Stimulated activated CD4-positive, alpha-beta T cell treated with anti-CD3 and anti-CD28 coated beads, Interleukin-2, amount 100 ng/mL, for 4 hours (primary cell): Measurements from ENCODE around the gene CD79B.

Experiments used
- DNase-seq: peaks from one replicate; pipeline ENCODE4 v3.0.0-alpha.2; 2020; ENCODE audit warnings: low read depth

The CD79B gene

GRCh38 chr17:63931981-63932561, at the start of gene CD79B:
CD79B (minus strand) TSS chr17:63932331; CDS start chr17:63932261, 70 bp downstream.
- no peak for DNase-seq

- no peak for DNase-seq
Observed at GRCh38 chr17:63978272-63979200, 46.4 kb upstream of the CD79B start.

DNA sequence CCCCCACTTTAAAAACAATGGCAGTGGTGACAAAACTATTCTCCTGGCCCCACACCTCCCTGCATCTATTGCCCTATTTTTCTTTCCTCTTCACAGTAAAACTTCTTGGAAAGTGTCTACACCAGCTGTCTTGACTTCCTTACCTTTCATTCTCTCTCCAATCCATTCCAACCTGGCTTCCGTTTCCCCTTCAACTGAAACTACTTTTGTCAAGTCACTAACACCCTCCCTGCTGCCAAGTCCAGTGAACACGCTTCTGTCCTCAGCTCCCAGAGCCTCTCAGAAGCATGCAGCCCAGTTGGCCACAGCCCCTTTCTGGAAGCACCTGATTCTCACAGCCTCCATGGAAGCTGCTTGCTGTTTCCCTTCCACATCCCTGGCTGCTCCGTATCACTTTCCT, 44.6 kb upstream of the CD79B start:
- DNase-seq = no peak

GRCh38 chr17:63975541-63976092, 43.5 kb upstream of the CD79B start:
- no peak for DNase-seq

- DNase-seq = no peak
Observed at GRCh38 chr17:63974594-63975192, 42.6 kb upstream of the CD79B start.

- DNase-seq = no peak
Observed at GRCh38 chr17:63973930-63974593, 41.9 kb upstream of the CD79B start.

DNA sequence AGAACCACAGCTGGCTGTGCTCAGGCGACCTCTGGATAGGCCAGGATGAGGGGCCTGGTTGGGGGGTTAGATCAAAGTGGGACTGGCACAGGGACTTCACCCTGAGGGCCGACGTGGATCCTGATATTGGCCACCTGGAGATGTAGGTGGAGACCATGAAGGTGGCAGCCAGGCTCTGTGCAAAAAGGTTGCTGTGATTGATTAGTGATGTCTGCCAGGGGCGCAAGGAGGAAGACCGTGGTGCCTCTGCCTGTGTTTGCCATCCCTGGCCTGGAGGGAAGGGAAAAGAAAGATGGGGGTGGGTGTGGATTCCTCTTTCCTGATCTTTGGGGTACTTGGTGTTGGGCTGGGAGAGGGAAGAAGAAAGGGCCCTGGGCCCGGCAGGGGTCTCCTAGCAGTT, 41.1 kb upstream of the CD79B start:
- no peak for DNase-seq

DNA sequence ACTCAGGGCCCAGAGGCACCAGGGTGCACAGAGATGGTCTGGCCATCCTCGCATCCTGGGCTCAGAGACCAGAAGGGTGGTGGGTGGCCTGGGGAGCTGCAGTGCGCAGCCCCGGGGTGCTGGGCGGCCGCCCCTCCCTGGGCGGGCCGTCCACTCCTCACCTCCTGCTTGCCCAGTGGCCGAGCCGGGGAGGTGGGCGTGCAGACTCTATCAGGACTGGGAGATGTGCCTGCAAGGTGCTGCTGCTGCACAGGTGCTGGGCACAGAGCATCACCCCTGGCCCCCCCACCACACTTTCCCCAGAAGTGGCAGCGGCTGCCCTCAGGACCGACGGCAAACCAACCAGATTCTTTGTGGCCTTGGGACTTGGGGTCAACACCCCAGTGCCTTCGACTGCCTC, 40.7 kb upstream of the CD79B start, which contains the start of gene SCN4A:
TSS of gene SCN4A (minus strand) at position 123 of the 400 bp plus-strand sequence. CDS start at position 46, 77 bp downstream.
- no peak for DNase-seq

- no peak for DNase-seq
Observed at GRCh38 chr17:63969278-63969677, 37.1 kb upstream of the CD79B start.

GRCh38 chr17:63967953-63968352, 35.8 kb upstream of the CD79B start:
- no peak for DNase-seq

DNA sequence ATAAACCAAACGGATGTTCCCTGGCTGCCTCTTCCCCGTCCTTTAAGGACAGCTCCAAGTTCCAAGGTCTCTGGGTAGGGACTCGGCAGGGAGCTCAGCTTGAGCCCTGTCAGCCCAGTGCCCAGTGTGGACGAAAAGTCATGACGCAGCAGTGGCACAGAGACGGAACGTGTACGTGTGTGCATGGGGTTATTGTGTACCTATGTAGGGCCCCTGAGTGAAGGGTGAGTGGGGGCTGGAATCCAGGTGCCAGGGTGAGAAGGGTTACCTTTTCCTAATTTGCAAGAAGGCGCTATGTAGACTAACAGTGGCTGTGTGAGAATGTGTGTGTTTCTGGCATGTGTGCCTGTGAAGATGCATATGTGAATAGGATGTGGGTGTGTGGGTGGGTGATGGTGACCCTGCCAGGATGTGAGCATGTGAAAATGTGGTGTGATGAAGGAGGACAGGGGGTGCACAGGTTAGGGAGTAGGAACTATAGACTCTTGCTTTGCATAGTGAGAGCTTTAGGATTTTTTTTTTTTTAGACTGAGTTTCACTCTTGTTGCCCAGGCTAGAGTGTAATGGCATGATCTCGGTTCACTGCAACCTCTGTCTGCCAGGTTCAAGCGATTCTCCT, 34.6 kb upstream of the CD79B start:
- no peak for DNase-seq

DNA sequence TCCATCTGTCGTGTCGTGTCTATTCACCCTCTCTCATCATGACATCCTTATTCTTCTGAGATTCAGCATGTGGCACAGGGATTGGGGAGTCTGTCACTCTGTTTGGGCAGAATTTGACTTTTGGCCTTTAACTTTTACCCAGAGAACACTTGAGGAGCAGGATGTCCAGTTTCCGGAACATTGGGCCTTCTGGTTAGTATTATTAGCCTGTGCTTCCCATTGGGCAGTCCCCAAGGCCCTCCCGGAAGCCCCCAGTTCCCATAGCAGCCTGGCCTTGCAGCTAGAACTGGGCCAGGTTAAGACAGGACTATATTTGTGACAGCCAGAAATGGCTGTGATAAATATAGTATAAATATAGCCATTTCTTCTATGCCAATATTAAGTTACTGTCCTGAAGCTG, 31.0 kb upstream of the CD79B start:
- no peak for DNase-seq

DNA sequence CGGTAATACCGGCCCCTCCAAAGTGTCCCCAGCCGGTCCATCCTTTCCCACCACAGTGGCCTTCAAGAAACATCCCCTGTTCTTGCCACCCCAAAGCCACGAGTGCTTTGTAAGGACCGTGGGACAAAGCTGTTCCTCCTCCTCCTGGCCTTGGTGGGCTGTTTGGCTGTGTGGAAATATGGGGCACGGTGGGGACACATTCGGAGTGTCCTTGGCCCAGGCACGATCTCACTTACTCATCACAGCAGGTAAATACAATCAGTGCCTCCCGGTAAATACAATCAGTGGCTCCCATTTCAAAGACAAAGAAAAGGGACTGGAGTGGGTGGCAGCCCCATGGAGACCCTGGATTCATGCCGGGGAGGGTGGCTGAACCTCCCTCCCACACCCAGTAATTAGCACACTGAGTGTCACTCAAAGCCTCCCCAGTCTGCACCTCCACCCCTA, 30.2 kb upstream of the CD79B start:
- DNase-seq = no peak

DNA sequence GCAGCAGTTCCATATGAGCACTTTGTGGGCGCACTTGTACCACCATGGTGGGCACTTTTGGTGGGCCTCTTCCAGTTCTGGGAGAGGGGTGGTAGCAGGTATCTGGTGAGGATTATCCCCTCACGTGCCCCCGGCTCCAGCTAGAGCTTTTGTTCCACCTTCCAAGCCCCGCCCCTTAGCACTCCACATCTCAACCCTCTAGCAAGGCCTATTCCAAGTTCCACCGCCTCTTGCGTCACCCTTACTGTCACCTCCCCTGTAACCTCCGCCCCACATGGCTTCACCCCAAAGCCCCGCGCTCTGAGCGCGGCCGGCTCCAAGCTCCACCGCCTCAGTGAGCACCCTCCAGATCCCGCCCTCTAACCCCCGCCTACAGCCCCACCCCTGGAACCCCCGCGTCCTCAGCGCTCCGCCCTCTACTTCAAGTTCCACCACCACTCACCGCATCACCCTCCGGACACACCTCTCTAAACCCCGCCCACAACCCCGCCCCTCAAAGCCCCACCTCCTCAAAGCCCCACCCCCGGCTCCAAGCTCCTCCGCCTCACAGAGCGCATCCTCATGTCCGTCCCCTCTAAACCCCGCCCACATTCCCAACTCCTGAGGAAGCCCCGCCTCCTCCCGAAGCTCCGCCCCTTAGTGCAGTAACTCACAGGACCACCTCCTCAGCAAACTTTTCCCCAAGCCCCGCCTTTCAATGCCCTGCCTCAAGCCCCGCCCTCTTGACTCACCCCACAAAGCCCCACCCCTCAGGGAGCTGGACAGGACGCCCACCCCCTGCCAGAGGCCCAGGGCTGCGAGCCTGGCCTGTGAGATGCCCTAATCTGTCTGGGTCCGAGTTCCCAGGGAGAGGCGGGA, 29.5 kb upstream of the CD79B start:
- peak; percentile 11 for DNase-seq

DNA sequence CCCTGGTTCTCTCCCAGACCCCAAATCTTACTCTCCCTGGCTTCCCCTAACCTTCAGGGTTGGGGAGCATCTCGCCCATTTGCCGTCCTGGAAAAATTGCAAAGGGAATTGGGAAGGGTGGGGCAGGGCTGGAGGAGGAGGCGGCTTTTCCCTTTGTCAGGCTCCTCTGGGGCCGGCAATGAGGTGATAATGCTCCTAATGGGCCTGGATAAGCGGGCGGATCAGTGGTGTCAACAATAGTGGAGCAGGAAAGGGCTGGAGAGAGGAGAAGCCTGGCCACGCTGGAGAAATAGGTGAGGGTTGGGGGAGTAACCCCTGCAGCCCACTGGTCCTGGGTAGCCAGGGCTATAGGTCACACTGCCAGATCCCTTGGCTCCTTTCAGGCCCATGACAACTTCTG, 28.3 kb upstream of the CD79B start:
- DNase-seq = no peak

DNA sequence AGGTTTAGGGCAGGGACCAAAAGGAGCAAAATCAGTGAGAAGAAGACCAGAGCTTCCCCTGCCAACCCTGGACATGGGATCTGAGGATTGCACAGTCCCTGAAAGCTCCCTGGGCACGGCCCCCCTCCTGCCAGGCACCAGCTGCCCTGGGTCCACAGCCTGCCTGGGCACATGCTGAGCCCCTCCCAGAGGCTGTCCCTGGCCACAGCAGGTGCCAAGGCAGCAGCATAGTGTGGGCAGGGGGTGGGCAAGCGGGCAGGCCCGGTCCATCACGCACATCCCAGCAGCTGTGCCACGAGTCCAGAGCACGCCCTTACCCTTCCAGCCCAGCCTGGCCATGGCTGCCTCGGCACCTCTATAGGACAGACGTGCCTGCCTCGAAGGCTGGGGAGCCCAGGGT, 27.9 kb upstream of the CD79B start:
- DNase-seq = no peak

GRCh38 chr17:63956296-63956920, 24.3 kb upstream of the CD79B start:
- DNase-seq = no peak

DNA sequence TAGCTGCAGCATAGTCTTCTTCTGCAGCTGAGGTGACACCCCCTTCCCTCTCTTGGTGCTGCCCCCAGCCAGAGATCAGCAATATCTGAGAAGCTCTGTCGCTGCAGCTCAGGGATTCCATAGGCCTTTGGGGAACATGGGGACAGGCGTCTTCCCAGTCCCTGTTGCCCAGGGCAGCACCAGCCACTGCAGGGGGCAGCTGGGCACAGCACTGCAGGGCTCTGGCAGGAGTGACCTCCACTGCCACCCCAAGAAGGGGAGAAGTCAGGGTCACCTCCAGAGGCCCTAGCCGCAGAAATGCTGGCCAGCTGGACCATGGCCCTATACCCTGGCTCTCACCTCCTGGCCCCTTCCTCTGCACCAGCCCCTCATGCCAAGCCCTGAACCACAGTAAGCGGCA, 23.7 kb upstream of the CD79B start:
- no peak for DNase-seq

GRCh38 chr17:63955232-63955631, 23.1 kb upstream of the CD79B start:
- no peak for DNase-seq

DNA sequence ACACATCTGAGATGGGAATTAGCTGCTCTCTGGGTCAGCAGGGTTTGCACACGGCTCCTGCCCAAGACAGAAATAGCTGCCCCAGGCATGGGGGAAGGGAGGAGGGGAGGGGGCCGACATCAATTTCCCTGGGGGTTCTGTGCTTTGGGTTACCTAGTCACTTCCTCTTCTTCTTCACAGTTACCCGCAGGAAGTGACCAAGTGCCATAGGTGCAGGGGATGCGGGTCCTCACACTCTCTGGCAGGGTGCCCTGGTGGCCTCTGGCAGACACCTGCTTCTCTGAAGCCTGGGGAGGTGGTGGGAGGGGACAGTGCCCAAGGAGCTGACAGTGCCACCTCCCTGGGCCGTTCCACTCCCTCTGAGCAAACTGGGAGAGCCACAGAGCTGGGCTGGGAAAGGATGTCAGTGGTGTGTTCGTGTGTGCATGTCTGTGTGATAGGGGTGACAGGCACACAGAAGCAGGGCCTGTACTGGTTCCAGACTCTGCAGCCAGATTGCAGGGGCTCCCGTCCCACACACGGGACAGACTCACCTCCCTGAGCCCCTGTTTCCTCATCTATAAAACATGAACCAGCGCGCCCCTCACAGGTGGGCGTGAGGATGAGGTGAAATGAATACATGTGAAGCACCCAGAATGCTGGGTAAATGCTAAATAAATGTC, 22.4 kb upstream of the CD79B start:
- no peak for DNase-seq
